Stimulated activated CD8-positive, alpha-beta memory T cell treated with anti-CD3 and anti-CD28 coated beads, Interleukin-4, amount 100 ng/mL, for 48 hours (primary cell): ENCODE data around the gene NAGLU.

Experiments used
- DNase-seq: peaks from one replicate; pipeline ENCODE4 v3.0.0-alpha.2; 2020

Gene NAGLU

GRCh38 chr17:42565523-42566214 is 29.6 kb downstream of the NAGLU start:
- no peak for DNase-seq

GRCh38 chr17:42566215-42566882 is 30.3 kb downstream of the NAGLU start:
- no peak for DNase-seq

- peak; percentile 95 for DNase-seq
Observed at GRCh38 chr17:42566883-42567573, 31.0 kb downstream of the NAGLU start, which contains the start of gene MLX. MLX (plus strand) TSS chr17:42567100; CDS start chr17:42567125, 25 bp downstream.

GRCh38 chr17:42568341-42569111 is 32.5 kb downstream of the NAGLU start:
- DNase-seq, result no peak

GRCh38 chr17:42571435-42572225 is 35.6 kb downstream of the NAGLU start:
- DNase-seq, result no peak

- no peak for DNase-seq
Observed at GRCh38 chr17:42573095-42573494, 37.1 kb downstream of the NAGLU start.

- no peak for DNase-seq
Observed at GRCh38 chr17:42574463-42574862, 38.4 kb downstream of the NAGLU start.

- DNase-seq, result no peak
Observed at GRCh38 chr17:42577140-42577531, 41.1 kb downstream of the NAGLU start.

GRCh38 chr17:42577532-42578281 is 41.7 kb downstream of the NAGLU start, which contains the start of gene PSMC3IP:
PSMC3IP (minus strand) TSS chr17:42577729; CDS start chr17:42577686, 43 bp downstream.
- peak; percentile 97 for DNase-seq

- peak; percentile 86 for DNase-seq
Observed at GRCh38 chr17:42578282-42578869, 42.3 kb downstream of the NAGLU start.

- no peak for DNase-seq
Observed at GRCh38 chr17:42579794-42580551, 43.9 kb downstream of the NAGLU start.

- no peak for DNase-seq
Observed at GRCh38 chr17:42581744-42582270, 45.8 kb downstream of the NAGLU start.

- no peak for DNase-seq
Observed at GRCh38 chr17:42584880-42585279, 48.8 kb downstream of the NAGLU start.

- no peak for DNase-seq
Observed at GRCh38 chr17:42585353-42585752, 49.3 kb downstream of the NAGLU start.

GRCh38 chr17:42586514-42587230 is 50.6 kb downstream of the NAGLU start:
- no peak for DNase-seq

- no peak for DNase-seq
Observed at GRCh38 chr17:42590886-42591285, 54.8 kb downstream of the NAGLU start.

- DNase-seq, result no peak
Observed at GRCh38 chr17:42591411-42591810, 55.4 kb downstream of the NAGLU start.
